Dendritic cell treated with granulocyte-macrophage colony-stimulating factor and Interleukin-4, amounts not matched to agents 40 ng/mL and 50 ng/mL, for 4 days (primary cell): ENCODE data around the gene ZC3HAV1.
"Not testable (repeated sequence)": the region's sequence is repeated elsewhere in the genome, so short reads cannot be mapped to it uniquely, and the experiment has no call there.

Experiments used
- H3K27ac Mint-ChIP-seq: one replicate; pipeline ENCODE4 v1.8.0; 2022; ENCODE audit warnings: mild to moderate bottlenecking, mixed read lengths
- H3K27me3 Mint-ChIP-seq: one replicate; pipeline ENCODE4 v1.8.0; 2022; ENCODE audit warnings: mild to moderate bottlenecking, mixed read lengths
- H3K36me3 Mint-ChIP-seq: one replicate; pipeline ENCODE4 v1.8.0; 2022; ENCODE audit warnings: low read depth, mixed read lengths
- H3K4me1 Mint-ChIP-seq: one replicate; pipeline ENCODE4 v1.8.0; 2022; ENCODE audit warnings: low read depth, mixed read lengths
- H3K4me3 Mint-ChIP-seq: one replicate; pipeline ENCODE4 v1.8.0; 2022; ENCODE audit warnings: mild to moderate bottlenecking, moderate library complexity, mixed read lengths
- H3K9me3 Mint-ChIP-seq: one replicate; pipeline ENCODE4 v1.8.0; 2022; ENCODE audit warnings: mixed read lengths
- intact Hi-C: fragments of 100-400 bp; cut with micrococcal nuclease; formaldehyde crosslinking; loops from one replicate; pipeline ENCODE4 v1.15.0; 2022

The ZC3HAV1 gene

DNA sequence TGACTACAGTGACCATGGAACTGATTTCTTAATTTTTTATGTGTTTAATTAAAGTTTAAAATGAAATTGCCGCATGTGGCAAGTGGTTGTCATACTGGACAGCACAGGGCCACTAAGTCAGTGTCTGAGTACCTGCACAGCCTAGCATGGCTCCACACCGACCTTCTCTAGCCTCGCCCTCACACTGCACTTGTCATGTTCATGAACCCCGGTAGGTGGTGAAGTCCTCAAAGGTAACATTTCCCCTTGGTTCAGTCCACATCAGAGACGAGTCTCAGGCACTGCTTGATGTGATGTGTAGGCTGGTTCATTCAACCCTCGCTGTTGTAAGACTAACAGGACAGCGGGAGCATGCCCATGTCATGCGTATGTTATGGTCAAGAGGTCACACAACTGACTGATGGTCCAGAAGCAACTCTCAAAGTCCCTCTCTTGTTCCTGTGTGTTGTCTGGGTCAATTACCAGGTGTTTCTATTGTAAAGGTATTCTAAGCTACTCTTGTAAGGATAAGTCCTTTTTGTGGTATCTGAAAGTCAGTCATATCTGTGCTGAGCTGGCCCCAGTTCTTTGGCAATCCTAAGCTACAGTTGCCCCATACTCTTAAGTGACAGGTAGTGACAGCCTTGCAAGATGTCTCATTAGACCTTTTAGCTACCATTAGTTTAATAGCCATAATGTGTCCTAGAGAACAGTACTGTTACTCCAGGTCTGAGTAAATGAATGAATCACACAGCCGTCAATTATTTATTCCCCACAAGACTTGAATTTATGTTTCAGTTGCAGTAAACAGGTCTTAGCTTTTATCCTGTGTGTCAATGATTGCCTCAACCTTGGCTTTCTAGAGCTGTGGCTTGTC lies 40.7 kb downstream of the ZC3HAV1 start:
- Mint-ChIP-seq H3K9me3 (no peaks in the 10 kb centered on the region), H3K4me3 (no peak overlapping the region), H3K27ac (no peak overlapping the region), H3K4me1 (peaks cover 9% of the 10 kb centered on the region), H3K27me3 (no peaks in the 10 kb centered on the region), H3K36me3 (peaks cover 100% of the 10 kb centered on the region)
- intact Hi-C loops: no loop called here

DNA sequence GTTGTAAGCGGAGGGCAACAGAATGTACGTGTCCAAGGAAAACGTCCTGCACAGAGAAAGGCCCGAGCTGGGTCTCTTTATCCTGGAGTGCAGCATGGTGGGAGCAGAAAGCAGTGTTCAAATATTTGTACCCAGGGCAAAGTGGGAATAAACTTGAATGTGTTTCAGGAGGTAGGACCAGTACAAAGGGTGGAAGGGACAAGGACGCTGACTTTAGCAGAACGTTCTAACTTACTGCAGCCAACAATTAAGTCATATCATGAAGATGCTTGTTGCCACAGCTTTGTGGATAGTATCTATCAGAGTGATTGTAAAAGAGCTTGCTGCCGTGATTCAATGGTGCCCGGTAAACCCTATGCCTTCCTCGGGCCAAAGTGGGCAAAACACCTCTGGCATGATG lies 43.2 kb downstream of the ZC3HAV1 start:
- peaks cover 100% of the 10 kb centered on the region for H3K36me3 Mint-ChIP-seq
- H3K4me1 Mint-ChIP-seq: peaks cover 11% of the 10 kb centered on the region
- no peaks in the 10 kb centered on the region for H3K9me3 Mint-ChIP-seq
- H3K4me3 Mint-ChIP-seq: no peak overlapping the region
- H3K27ac Mint-ChIP-seq: no peak overlapping the region
- H3K27me3 Mint-ChIP-seq: no peaks in the 10 kb centered on the region
- intact Hi-C loops: no loop called here

GRCh38 chr7:139065323-139065722 lies 44.2 kb downstream of the ZC3HAV1 start:
- Mint-ChIP-seq H3K4me1 (peaks cover 19% of the 10 kb centered on the region), H3K4me3 (no peak overlapping the region), H3K27me3 (no peaks in the 10 kb centered on the region), H3K27ac (no peak overlapping the region), H3K9me3 (no peaks in the 10 kb centered on the region), H3K36me3 (peaks cover 100% of the 10 kb centered on the region)
- intact Hi-C loops: no loop called here

DNA sequence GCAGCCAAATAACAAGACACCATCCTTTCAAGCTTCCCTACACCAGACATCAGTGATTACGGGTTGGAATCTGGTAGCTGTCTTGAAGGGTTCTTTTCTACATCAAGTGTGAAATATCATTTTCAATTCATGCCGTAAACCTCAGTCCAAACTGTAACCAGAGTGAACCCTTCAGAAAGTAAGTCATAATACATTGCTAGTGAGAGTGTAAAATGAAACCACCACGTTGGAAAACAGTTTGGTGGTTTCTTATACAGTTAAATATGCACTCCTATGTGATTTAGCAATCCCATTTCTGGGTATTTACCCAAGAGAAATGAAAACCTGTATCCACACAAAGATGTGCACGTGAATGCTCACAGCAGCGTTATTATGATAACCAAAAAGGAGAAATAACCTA lies 48.1 kb downstream of the ZC3HAV1 start:
- Mint-ChIP-seq H3K9me3 (no peaks in the 10 kb centered on the region), H3K27ac (no peak overlapping the region), H3K27me3 (no peaks in the 10 kb centered on the region), H3K4me1 (peaks cover 23% of the 10 kb centered on the region), H3K36me3 (peaks cover 99% of the 10 kb centered on the region), H3K4me3 (no peak overlapping the region)
- intact Hi-C loops: no loop called here

DNA sequence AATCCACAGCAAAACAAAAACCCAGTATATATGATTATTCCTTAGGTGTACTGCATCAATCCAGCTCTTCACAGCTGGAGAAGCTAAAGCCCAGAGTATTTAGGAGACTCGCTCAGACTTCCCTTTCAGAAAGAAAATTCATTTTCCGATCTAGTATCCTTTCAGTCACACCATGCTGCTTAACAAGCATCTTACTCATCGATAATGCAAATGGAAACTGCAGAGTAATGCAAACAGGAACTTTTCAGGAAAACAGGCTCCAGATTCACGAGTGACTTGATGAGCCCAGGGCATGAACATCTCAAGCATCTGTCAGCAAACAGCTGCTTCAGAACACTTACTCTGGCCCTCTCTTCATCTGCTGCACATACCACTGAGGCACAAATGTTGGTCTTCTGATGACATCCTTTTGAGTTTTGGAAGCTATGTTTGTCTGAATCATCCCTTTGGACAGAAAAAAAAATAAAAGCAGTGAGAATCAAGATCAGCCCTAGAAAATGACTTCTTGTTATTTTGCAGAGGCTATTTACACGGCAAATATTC lies 48.8 kb downstream of the ZC3HAV1 start:
- Mint-ChIP-seq H3K4me3 (no peak overlapping the region), H3K27me3 (no peaks in the 10 kb centered on the region), H3K9me3 (no peaks in the 10 kb centered on the region), H3K4me1 (peaks cover 23% of the 10 kb centered on the region), H3K36me3 (peaks cover 99% of the 10 kb centered on the region), H3K27ac (no peak overlapping the region)
- intact Hi-C loops: no loop called here

- Mint-ChIP-seq H3K9me3 (no peaks in the 10 kb centered on the region), H3K27ac (no peak overlapping the region), H3K4me3 (no peak overlapping the region), H3K36me3 (peaks cover 99% of the 10 kb centered on the region), H3K4me1 (peaks cover 23% of the 10 kb centered on the region), H3K27me3 (no peaks in the 10 kb centered on the region)
- intact Hi-C loops: no loop called here
These were observed 49.6 kb downstream of the ZC3HAV1 start for GRCh38 chr7:139059905-139060304.

- H3K36me3 Mint-ChIP-seq: peaks cover 99% of the 10 kb centered on the region
- intact Hi-C loops: no loop called here
- no peaks in the 10 kb centered on the region for H3K27me3 Mint-ChIP-seq
- no peak overlapping the region for H3K4me3 Mint-ChIP-seq
- H3K4me1 Mint-ChIP-seq: peaks cover 29% of the 10 kb centered on the region
- no peak overlapping the region for H3K27ac Mint-ChIP-seq
- H3K9me3 Mint-ChIP-seq: no peaks in the 10 kb centered on the region
These were observed 50.6 kb downstream of the ZC3HAV1 start for GRCh38 chr7:139058943-139059342.

DNA sequence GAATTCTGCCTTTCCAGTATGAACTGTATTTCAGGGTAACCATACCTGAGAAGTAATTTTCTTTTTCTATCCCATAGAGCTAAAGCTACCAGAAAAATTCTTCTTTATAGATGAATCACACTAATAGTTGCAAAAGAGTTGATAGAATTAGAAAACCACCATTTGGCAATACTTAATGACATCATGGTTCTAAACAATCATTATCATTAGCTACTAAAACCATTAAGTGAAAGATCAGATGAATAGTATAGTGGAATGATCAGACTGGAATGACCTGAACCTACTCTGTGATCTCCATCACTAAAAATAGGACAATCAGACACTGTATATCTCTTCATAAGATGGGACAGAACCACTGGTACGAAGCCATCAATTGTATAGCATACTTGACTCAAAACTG lies 53.8 kb downstream of the ZC3HAV1 start:
- Mint-ChIP-seq H3K27me3 (no peaks in the 10 kb centered on the region), H3K36me3 (peaks cover 97% of the 10 kb centered on the region), H3K4me1 (peaks cover 13% of the 10 kb centered on the region), H3K27ac (no peak overlapping the region), H3K9me3 (no peaks in the 10 kb centered on the region), H3K4me3 (no peak overlapping the region)
- intact Hi-C loops: no loop called here

GRCh38 chr7:139054656-139055055 lies 54.9 kb downstream of the ZC3HAV1 start:
- Mint-ChIP-seq H3K27ac (peak overlapping the region; percentile 16), H3K36me3 (peaks cover 97% of the 10 kb centered on the region)
- intact Hi-C loops, H3K4me1 Mint-ChIP-seq, H3K9me3 Mint-ChIP-seq, H3K4me3 Mint-ChIP-seq, H3K27me3 Mint-ChIP-seq: not testable (repeated sequence)

DNA sequence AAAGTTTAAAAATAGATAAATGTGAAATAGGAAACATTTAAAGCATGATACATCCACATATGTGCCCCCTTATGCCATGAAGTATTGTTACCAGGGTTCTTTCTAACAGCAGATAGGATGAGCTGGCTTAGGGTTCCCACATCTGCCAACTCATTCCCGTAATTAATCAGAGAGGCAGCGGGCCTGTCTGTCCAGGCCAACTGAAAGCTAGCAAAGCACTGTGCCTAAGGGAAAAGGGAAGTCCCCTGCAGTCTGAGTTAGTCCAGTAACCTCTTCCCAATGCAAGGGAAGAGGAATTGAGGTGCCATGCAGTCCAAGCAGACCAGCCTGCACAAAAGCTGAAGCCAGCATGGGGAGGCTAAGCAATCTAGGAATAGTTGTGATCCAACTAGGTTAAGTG lies 55.4 kb downstream of the ZC3HAV1 start:
- intact Hi-C loops: no loop called here
- Mint-ChIP-seq H3K4me3 (no peak overlapping the region), H3K9me3 (no peaks in the 10 kb centered on the region), H3K27ac (peak overlapping the region; percentile 16), H3K4me1 (peaks cover 6% of the 10 kb centered on the region), H3K27me3 (no peaks in the 10 kb centered on the region), H3K36me3 (peaks cover 97% of the 10 kb centered on the region)

- H3K27me3 Mint-ChIP-seq: no peaks in the 10 kb centered on the region
- no peak overlapping the region for H3K27ac Mint-ChIP-seq
- H3K9me3 Mint-ChIP-seq: no peaks in the 10 kb centered on the region
- peaks cover 98% of the 10 kb centered on the region for H3K36me3 Mint-ChIP-seq
- H3K4me1 Mint-ChIP-seq: peaks cover 9% of the 10 kb centered on the region
- no peak overlapping the region for H3K4me3 Mint-ChIP-seq
- intact Hi-C loops: no loop called here
These were observed 57.9 kb downstream of the ZC3HAV1 start for GRCh38 chr7:139051655-139052054.

- peaks cover 23% of the 10 kb centered on the region for H3K4me1 Mint-ChIP-seq
- peaks cover 98% of the 10 kb centered on the region for H3K36me3 Mint-ChIP-seq
- no peaks in the 10 kb centered on the region for H3K27me3 Mint-ChIP-seq
- H3K27ac Mint-ChIP-seq: no peak overlapping the region
- no peaks in the 10 kb centered on the region for H3K9me3 Mint-ChIP-seq
- intact Hi-C loops: no loop called here
- no peak overlapping the region for H3K4me3 Mint-ChIP-seq
These were observed 59.6 kb downstream of the ZC3HAV1 start for GRCh38 chr7:139049936-139050335.

DNA sequence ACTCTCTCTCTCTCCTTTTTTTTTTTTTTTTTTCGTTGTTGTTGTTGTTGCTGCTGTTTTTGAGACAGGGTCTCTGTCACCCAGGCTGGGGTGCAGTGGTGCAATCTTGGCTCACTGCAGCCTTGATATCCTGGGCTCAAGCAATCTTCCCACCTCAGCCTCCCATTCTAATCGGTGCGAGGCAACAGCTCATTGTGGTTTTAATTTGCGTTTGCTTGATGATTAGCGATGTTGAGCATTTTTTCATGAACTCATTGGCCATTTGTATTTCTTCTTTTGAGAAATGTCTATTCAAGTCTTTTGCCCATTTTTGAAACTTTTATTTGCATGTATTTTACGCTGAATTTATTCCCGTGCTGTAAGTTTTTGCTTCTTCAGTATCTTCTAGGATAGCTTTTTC lies 60.4 kb downstream of the ZC3HAV1 start:
- peaks cover 98% of the 10 kb centered on the region for H3K36me3 Mint-ChIP-seq
- H3K27ac Mint-ChIP-seq: no peak overlapping the region
- H3K4me1 Mint-ChIP-seq: peaks cover 25% of the 10 kb centered on the region
- H3K27me3 Mint-ChIP-seq: no peaks in the 10 kb centered on the region
- H3K4me3 Mint-ChIP-seq: no peak overlapping the region
- intact Hi-C loops: no loop called here
- H3K9me3 Mint-ChIP-seq: no peaks in the 10 kb centered on the region

- Mint-ChIP-seq H3K9me3 (no peaks in the 10 kb centered on the region), H3K27ac (no peak overlapping the region), H3K4me1 (peaks cover 28% of the 10 kb centered on the region), H3K27me3 (no peaks in the 10 kb centered on the region), H3K4me3 (no peak overlapping the region), H3K36me3 (peaks cover 98% of the 10 kb centered on the region)
- intact Hi-C loops: no loop called here
These were observed 61.5 kb downstream of the ZC3HAV1 start for GRCh38 chr7:139047970-139048369.

DNA sequence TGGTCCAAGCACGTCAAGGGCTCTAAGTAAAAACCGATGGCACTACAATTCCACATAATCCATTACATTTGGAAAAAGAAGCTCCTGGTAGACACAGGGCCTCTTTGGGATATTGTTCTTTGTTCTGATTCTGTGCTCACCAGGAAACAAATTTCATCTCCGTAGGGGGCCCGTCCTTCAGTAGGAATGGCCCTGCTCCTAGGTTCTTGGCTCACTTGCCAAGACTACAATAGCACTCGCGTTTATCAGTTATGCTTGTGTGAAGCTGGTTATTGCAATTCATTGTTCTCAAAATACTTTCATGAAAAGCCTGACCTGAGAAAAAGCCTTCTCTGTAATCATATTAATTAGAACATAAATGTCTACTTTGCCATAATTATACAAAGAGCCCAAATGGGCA lies 63.4 kb downstream of the ZC3HAV1 start:
- Mint-ChIP-seq H3K27ac (no peak overlapping the region), H3K27me3 (no peaks in the 10 kb centered on the region), H3K4me3 (no peak overlapping the region), H3K36me3 (peaks cover 86% of the 10 kb centered on the region), H3K9me3 (no peaks in the 10 kb centered on the region), H3K4me1 (peaks cover 34% of the 10 kb centered on the region)
- intact Hi-C loops: no loop called here
